Neuron (in vitro differentiated cells): ENCODE data around the gene TARS3.

ENCODE experiments used
- H2AFZ ChIP-seq: one replicate; pipeline ENCODE4 v1.6.1; 2013; ENCODE audit warnings: low read depth, mild to moderate bottlenecking, inconsistent platforms, low read length, moderate library complexity
- H3K27me3 ChIP-seq: one replicate; pipeline ENCODE4 v1.6.1; 2013; ENCODE audit warnings: low read length; ENCODE audit not compliant: insufficient read depth
- H3K36me3 ChIP-seq: one replicate; pipeline ENCODE4 v1.6.1; 2013; ENCODE audit warnings: low read length; ENCODE audit not compliant: insufficient read depth
- H3K4me1 ChIP-seq: one replicate; pipeline ENCODE4 v1.6.1; 2013; ENCODE audit warnings: low read length; ENCODE audit not compliant: insufficient read depth
- H3K4me3 ChIP-seq: 2 replicates; pipeline ENCODE4 v1.5.1; 2013; ENCODE audit warnings: mild to moderate bottlenecking, low read length, moderate library complexity
- H3K9me3 ChIP-seq: one replicate; pipeline ENCODE4 v1.6.1; 2013; ENCODE audit warnings: low read length

Gene TARS3

DNA sequence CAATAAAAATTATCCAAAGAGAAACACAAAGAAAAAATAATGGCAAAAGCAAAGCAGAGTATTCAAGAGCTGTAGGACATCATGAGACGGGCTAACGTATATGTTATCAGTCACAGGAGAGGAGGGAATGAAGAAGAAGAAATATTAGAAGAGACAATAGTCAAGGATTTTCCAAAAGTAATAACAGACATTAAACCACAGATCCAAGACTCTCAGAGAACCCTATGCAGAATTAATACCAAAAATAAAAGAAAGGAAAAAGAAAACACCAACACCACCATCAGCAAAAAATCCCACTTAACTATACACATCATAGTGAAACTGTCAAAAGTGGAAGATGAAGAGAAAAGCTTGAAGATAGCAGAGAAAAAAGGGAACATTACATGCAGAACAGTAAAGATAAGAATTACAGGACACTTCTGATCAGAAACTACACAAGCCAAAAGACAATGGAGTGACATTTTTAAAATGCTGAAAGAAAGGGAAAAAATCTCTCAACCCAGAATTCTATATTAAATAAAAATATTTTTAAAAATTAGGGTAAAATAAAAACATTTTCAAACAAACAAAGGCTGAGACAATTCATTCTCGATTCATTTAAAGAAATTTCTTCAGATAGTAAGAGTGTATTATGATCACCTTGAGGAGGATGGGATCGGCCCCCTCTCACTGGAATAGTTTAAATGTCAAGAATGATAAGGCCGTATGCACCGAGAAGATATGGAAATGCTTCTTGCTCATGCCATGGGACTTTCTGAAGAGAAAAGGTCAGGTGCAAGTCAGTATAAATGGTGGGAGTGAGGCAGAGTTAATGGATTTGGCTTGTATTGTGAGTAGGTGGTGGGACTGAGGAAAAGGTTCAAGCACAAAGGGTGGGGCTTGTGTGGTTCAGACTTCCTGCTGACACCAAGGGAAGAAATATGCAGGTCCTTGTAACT lies 100.6 kb downstream of the TARS3 start:
- Histone ChIP-seq H3K36me3 (no peaks in the 10 kb centered on the region), H3K4me1 (no peaks in the 10 kb centered on the region), H2AFZ (no peak overlapping the region), H3K4me3 (no peak overlapping the region), H3K9me3 (peaks cover 5% of the 10 kb centered on the region), H3K27me3 (no peaks in the 10 kb centered on the region)

GRCh38 chr15:101621961-101622360 lies 102.3 kb downstream of the TARS3 start:
- Histone ChIP-seq H3K27me3 (no peaks in the 10 kb centered on the region), H3K4me1 (no peaks in the 10 kb centered on the region), H3K4me3 (no peak overlapping the region), H3K36me3 (no peaks in the 10 kb centered on the region), H2AFZ (no peak overlapping the region), H3K9me3 (peaks cover 5% of the 10 kb centered on the region)

- no peak overlapping the region for H2AFZ ChIP-seq
- H3K27me3 ChIP-seq = no peaks in the 10 kb centered on the region
- no peaks in the 10 kb centered on the region for H3K36me3 ChIP-seq
- H3K4me1 ChIP-seq = peaks cover 11% of the 10 kb centered on the region
- H3K9me3 ChIP-seq = peaks cover 5% of the 10 kb centered on the region
- no peak overlapping the region for H3K4me3 ChIP-seq
Measured at GRCh38 chr15:101620671-101621070, 103.6 kb downstream of the TARS3 start.

- Histone ChIP-seq H3K4me1 (peaks cover 11% of the 10 kb centered on the region), H3K4me3 (no peak overlapping the region), H3K9me3 (peaks cover 5% of the 10 kb centered on the region), H3K36me3 (no peaks in the 10 kb centered on the region), H2AFZ (no peak overlapping the region), H3K27me3 (no peaks in the 10 kb centered on the region)
Measured at GRCh38 chr15:101619615-101619865, 104.7 kb downstream of the TARS3 start.

- Histone ChIP-seq H3K4me3 (no peak overlapping the region), H3K4me1 (peaks cover 11% of the 10 kb centered on the region), H3K9me3 (peaks cover 5% of the 10 kb centered on the region), H3K27me3 (no peaks in the 10 kb centered on the region), H2AFZ (no peak overlapping the region), H3K36me3 (no peaks in the 10 kb centered on the region)
Measured at GRCh38 chr15:101618851-101619614, 105.2 kb downstream of the TARS3 start.

DNA sequence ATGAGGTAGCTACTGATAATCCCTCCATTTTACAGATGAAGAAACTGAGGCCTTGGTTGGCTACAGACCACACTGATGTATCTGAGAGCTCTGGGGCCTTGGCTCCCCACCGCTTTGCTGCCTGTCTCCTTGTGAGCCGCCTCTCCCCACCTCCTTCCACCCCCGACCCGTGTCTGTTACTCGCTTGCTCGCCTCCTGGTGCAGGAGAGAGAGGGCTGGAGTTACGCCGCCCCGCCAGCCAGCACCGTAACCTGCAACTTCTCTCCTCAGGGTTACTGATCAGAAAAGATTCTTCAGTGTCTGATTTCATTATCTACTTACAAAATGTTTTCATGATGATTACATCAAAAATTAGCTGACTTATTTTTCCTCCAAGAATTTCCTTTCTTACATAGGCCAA lies 106.2 kb downstream of the TARS3 start:
- Histone ChIP-seq H3K9me3 (peaks cover 2% of the 10 kb centered on the region), H3K4me1 (peaks cover 11% of the 10 kb centered on the region), H3K27me3 (no peaks in the 10 kb centered on the region), H3K4me3 (no peak overlapping the region), H2AFZ (no peak overlapping the region), H3K36me3 (no peaks in the 10 kb centered on the region)

DNA sequence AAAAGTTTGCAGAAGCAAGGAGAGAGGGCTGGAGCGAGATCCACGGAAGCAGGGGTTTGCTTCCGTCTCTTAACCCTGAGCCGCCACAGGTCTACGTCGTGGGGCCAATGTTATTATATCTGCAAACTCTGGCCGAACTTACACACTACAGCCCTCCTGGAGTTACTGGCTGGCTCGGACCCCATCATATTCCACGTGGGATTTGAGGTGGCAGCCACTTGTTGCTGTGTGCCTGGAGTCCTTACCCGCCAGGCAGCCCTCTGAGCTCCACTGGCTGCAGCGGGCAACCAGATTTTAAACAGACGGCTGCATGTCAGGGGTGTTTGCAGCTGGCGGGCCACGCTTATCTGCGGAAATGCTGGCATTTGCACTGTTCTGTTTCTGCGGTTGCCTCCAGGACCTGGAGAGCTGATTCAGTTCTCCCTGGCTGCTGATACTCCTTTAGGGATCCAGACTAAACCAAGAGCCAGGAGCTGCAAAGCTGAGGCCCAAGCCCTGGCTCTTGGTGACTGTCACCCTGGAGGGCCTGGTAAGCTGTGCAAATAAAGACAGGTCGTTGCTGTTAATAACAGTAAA lies 106.8 kb downstream of the TARS3 start:
- Histone ChIP-seq H3K4me1 (peaks cover 11% of the 10 kb centered on the region), H3K9me3 (no peaks in the 10 kb centered on the region)

DNA sequence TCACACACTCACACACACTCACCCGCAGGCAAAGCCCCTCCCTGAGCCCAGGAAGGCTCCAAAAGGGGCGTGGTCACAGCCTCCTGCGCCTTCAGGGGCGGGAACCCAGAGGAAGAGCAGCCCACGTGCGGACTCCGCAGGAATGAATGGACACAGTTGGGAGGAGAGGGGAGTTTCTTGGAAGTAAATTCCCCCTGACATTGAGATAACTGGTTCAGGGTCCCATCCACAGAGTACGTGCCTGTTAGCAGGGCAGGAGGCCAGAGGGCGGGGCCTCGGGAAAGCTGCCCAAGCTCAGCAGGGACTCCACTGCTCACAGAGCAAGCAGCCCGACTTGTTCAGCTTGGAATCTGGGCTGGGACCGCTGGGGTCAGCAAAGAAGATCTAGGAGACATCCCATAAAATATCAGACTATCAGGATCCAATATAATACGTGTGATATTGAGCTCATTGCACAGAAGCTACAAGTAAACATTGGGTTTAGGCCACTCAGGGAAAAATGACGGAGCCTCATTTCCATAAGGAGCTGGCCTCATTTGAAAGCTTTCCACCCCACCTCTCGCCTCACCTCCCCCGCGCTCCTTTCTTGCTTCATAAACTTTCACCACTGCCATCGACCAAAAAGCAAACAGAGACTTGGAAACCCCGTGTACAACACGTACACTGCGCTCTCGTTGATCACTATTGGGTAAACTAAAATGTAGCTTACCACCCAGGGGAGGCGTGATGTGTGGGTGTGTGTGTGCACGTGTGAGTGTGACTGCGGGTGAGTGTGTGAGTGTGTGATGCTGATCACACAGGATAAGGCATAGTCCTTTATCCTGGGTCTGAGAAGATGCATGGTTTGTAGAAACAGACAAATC lies 108.1 kb downstream of the TARS3 start:
- Histone ChIP-seq H3K27me3 (no peaks in the 10 kb centered on the region), H3K9me3 (no peaks in the 10 kb centered on the region), H3K4me1 (peaks cover 11% of the 10 kb centered on the region), H2AFZ (no peak overlapping the region), H3K36me3 (no peaks in the 10 kb centered on the region), H3K4me3 (no peak overlapping the region)

More for the DNA sequence above, 106.8 kb downstream of the TARS3 start:
- Histone ChIP-seq H3K36me3 (no peaks in the 10 kb centered on the region), H3K4me3 (no peak overlapping the region), H3K27me3 (no peaks in the 10 kb centered on the region), H2AFZ (no peak overlapping the region)

GRCh38 chr15:101615414-101615985 lies 108.8 kb downstream of the TARS3 start:
- no peaks in the 10 kb centered on the region for H3K27me3 ChIP-seq
- no peaks in the 10 kb centered on the region for H3K36me3 ChIP-seq
- H3K9me3 ChIP-seq = no peaks in the 10 kb centered on the region
- H3K4me1 ChIP-seq = peaks cover 11% of the 10 kb centered on the region
- H2AFZ ChIP-seq = no peak overlapping the region
- no peak overlapping the region for H3K4me3 ChIP-seq

GRCh38 chr15:101614761-101615160 lies 109.5 kb downstream of the TARS3 start:
- peaks cover 11% of the 10 kb centered on the region for H3K4me1 ChIP-seq
- H2AFZ ChIP-seq = no peak overlapping the region
- no peak overlapping the region for H3K4me3 ChIP-seq
- H3K36me3 ChIP-seq = no peaks in the 10 kb centered on the region
- H3K9me3 ChIP-seq = no peaks in the 10 kb centered on the region
- H3K27me3 ChIP-seq = no peaks in the 10 kb centered on the region

- Histone ChIP-seq H3K36me3 (no peaks in the 10 kb centered on the region), H2AFZ (no peak overlapping the region), H3K27me3 (no peaks in the 10 kb centered on the region), H3K4me3 (no peak overlapping the region), H3K9me3 (no peaks in the 10 kb centered on the region), H3K4me1 (peaks cover 11% of the 10 kb centered on the region)
Measured at GRCh38 chr15:101614001-101614585, 110.2 kb downstream of the TARS3 start.
